ENCODE data around the gene NLRP6. TPM values are rescaled to one million over a fixed set of nuclear protein-coding genes. Genes with fewer than 3 reads are reported as not detected.

The NLRP6 gene
- total RNA-seq, 1 donor from 2014 or later = not detected

- Mint-ChIP-seq H3K4me3 (no peak overlapping the region), H3K27ac (ENCODE audit: unreplicated experiment) (no peak overlapping the region), H3K4me1 (peaks cover 6% of the 10 kb centered on the region), H3K36me3 (ENCODE audit: low read depth) (no peaks in the 10 kb centered on the region), H3K27me3 (ENCODE audit: low read depth) (no peaks in the 10 kb centered on the region), H3K9me3 (no peaks in the 10 kb centered on the region)
- DNase-seq (ENCODE audit: low read depth, low spot score) = no peak
- TF ChIP-seq CTCF (conservative IDR thresholded peaks at IDR 0.05) = no peak
These were observed 16.6 kb downstream of the NLRP6 start for GRCh38 chr11:294780-295179.

GRCh38 chr11:295351-296170 lies 17.4 kb downstream of the NLRP6 start:
- no peak for TF ChIP-seq CTCF (conservative IDR thresholded peaks at IDR 0.05)
- H3K36me3 Mint-ChIP-seq (ENCODE audit: low read depth) = no peaks in the 10 kb centered on the region
- H3K4me1 Mint-ChIP-seq = peaks cover 12% of the 10 kb centered on the region
- H3K27me3 Mint-ChIP-seq (ENCODE audit: low read depth) = peaks cover 5% of the 10 kb centered on the region
- no peak overlapping the region for H3K27ac Mint-ChIP-seq (ENCODE audit: unreplicated experiment)
- no peak for DNase-seq (ENCODE audit: low read depth, low spot score)
- no peak overlapping the region for H3K4me3 Mint-ChIP-seq
- H3K9me3 Mint-ChIP-seq = no peaks in the 10 kb centered on the region

GRCh38 chr11:296171-297050 lies 18.2 kb downstream of the NLRP6 start:
- no peak for DNase-seq (ENCODE audit: low read depth, low spot score)
- no peak overlapping the region for H3K27ac Mint-ChIP-seq (ENCODE audit: unreplicated experiment)
- no peak for TF ChIP-seq CTCF (conservative IDR thresholded peaks at IDR 0.05)
- no peaks in the 10 kb centered on the region for H3K36me3 Mint-ChIP-seq (ENCODE audit: low read depth)
- peaks cover 7% of the 10 kb centered on the region for H3K27me3 Mint-ChIP-seq (ENCODE audit: low read depth)
- H3K4me1 Mint-ChIP-seq = peaks cover 18% of the 10 kb centered on the region
- no peak overlapping the region for H3K4me3 Mint-ChIP-seq
- no peaks in the 10 kb centered on the region for H3K9me3 Mint-ChIP-seq

- DNase-seq (ENCODE audit: low read depth, low spot score) = no peak
- no peaks in the 10 kb centered on the region for H3K9me3 Mint-ChIP-seq
- H3K4me1 Mint-ChIP-seq = peaks cover 19% of the 10 kb centered on the region
- H3K36me3 Mint-ChIP-seq (ENCODE audit: low read depth) = no peaks in the 10 kb centered on the region
- TF ChIP-seq CTCF (conservative IDR thresholded peaks at IDR 0.05) = no peak
- peaks cover 7% of the 10 kb centered on the region for H3K27me3 Mint-ChIP-seq (ENCODE audit: low read depth)
- no peak overlapping the region for H3K27ac Mint-ChIP-seq (ENCODE audit: unreplicated experiment)
- no peak overlapping the region for H3K4me3 Mint-ChIP-seq
These were observed 18.9 kb downstream of the NLRP6 start for GRCh38 chr11:297051-297585.

- H3K9me3 Mint-ChIP-seq = no peaks in the 10 kb centered on the region
These were observed 19.6 kb downstream of the NLRP6 start for GRCh38 chr11:297586-298405.

More at GRCh38 chr11:297586-298405, 19.6 kb downstream of the NLRP6 start:
- H3K27ac Mint-ChIP-seq (ENCODE audit: unreplicated experiment) = no peak overlapping the region
- TF ChIP-seq CTCF (conservative IDR thresholded peaks at IDR 0.05) = no peak
- peaks cover 20% of the 10 kb centered on the region for H3K4me1 Mint-ChIP-seq
- no peak overlapping the region for H3K4me3 Mint-ChIP-seq
- DNase-seq (ENCODE audit: low read depth, low spot score) = no peak
- H3K27me3 Mint-ChIP-seq (ENCODE audit: low read depth) = peaks cover 7% of the 10 kb centered on the region
- H3K36me3 Mint-ChIP-seq (ENCODE audit: low read depth) = no peaks in the 10 kb centered on the region
